ENCODE results near the gene MST1R.
"Not testable (repeated sequence)": the region's sequence is repeated elsewhere in the genome, so short reads cannot be mapped to it uniquely, and the experiment has no call there.

MST1R gene

GRCh38 chr3:49910409-49911123 is 6.9 kb upstream of the MST1R start:
- DNase-seq, result no peak

- DNase-seq, result no peak
Measured at GRCh38 chr3:49908373-49909199, 4.9 kb upstream of the MST1R start.

GRCh38 chr3:49906073-49906743 is 2.5 kb upstream of the MST1R start:
- DNase-seq, result peak; percentile 56

- DNase-seq, result not testable (repeated sequence)
Measured at GRCh38 chr3:49904448-49904847, 775 bp upstream of the MST1R start.

- no peak for DNase-seq
Measured at GRCh38 chr3:49902511-49903345, 945 bp downstream of the MST1R start.

- DNase-seq, result no peak
Measured at GRCh38 chr3:49901366-49902339, 2.0 kb downstream of the MST1R start.

GRCh38 chr3:49900491-49901153 is 3.1 kb downstream of the MST1R start:
- DNase-seq, result no peak

GRCh38 chr3:49899815-49900214 is 3.9 kb downstream of the MST1R start:
- no peak for DNase-seq

GRCh38 chr3:49898991-49899390 is 4.7 kb downstream of the MST1R start:
- DNase-seq, result no peak

GRCh38 chr3:49896345-49896744 is 7.3 kb downstream of the MST1R start:
- no peak for DNase-seq

GRCh38 chr3:49895791-49896190 is 7.9 kb downstream of the MST1R start:
- DNase-seq, result no peak

- no peak for DNase-seq
Measured at GRCh38 chr3:49889296-49889695, 14.4 kb downstream of the MST1R start.

GRCh38 chr3:49886922-49887265 is 16.8 kb downstream of the MST1R start:
- no peak for DNase-seq

GRCh38 chr3:49883998-49884397 is 19.7 kb downstream of the MST1R start:
- DNase-seq, result no peak

GRCh38 chr3:49882166-49882565 is 21.5 kb downstream of the MST1R start:
- no peak for DNase-seq

- no peak for DNase-seq
Measured at GRCh38 chr3:49880581-49881315, 22.9 kb downstream of the MST1R start.

GRCh38 chr3:49879721-49880120 is 24.0 kb downstream of the MST1R start:
- DNase-seq, result no peak

- DNase-seq, result no peak
Measured at GRCh38 chr3:49878686-49879085, 25.0 kb downstream of the MST1R start.

GRCh38 chr3:49877716-49878115 is 26.0 kb downstream of the MST1R start:
- DNase-seq, result no peak

GRCh38 chr3:49876567-49876966 is 27.1 kb downstream of the MST1R start:
- no peak for DNase-seq

All from activated naive CD4-positive, alpha-beta T cell treated with Interleukin-2 at 50 U/mL for 16 hours (primary cell).